GM23248 (cell line): ENCODE results near the gene ABCC3.

ENCODE experiments used
- EZH2 ChIP-seq: fragments of 200-600 bp; sonication (generic); IDR thresholded peaks from 2 replicates; pipeline ENCODE4 v1.6.1; 2018; ENCODE audit warnings: antibody characterized with exemption, mild to moderate bottlenecking; ENCODE audit not compliant: insufficient read depth, poor library complexity, severe bottlenecking
- EZH2phosphoT487 ChIP-seq: fragments of 200-600 bp; sonication (generic); IDR thresholded peaks from 2 replicates; pipeline ENCODE4 v1.6.1; 2018; ENCODE audit warnings: antibody characterized with exemption, moderate library complexity, mild to moderate bottlenecking, low read depth; ENCODE audit not compliant: insufficient read depth

DNA sequence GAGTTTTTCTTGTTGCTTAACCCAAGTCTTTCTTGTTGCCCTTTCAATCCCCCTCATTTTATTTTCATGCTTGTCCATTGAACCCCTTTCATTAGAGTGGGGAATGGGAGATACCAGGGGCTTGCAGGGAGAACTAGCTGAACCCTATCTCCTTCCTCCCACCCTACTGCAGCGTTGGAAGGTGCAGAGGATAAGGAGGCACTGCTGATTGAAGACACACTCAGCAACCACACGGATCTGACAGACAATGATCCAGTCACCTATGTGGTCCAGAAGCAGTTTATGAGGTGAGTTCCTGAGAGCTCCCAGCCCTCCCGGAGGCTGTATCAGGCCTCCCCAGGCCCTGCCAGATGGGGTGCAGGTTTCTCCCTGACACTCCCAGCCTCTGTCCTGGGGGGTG lies 40.5 kb downstream of the ABCC3 start:
- TF ChIP-seq EZH2 (no peak), EZH2phosphoT487 (no peak)
